ENCODE measurements around the gene MBOAT1. TPM values are rescaled to one million over a fixed set of nuclear protein-coding genes. Genes with fewer than 3 reads are reported as not detected.

MBOAT1 gene
- total RNA-seq, 1 donor from 2014 or later, result 8.5 TPM

- no peak for ATAC-seq
- intact Hi-C loops (cut with DNase I), result no loop called here
- no peak overlapping the region for H3K4me3 ChIP-seq
- H3K9me3 ChIP-seq, result no peaks in the 10 kb centered on the region
- no peaks in the 10 kb centered on the region for H3K36me3 ChIP-seq
- no peak overlapping the region for H3K27ac ChIP-seq
- no peak for DNase-seq
- H3K4me1 ChIP-seq, result peaks cover 15% of the 10 kb centered on the region
- no peak for TF ChIP-seq CTCF (IDR thresholded peaks at IDR 0.05)
- H3K27me3 ChIP-seq, result no peaks in the 10 kb centered on the region
Observed at GRCh38 chr6:20167601-20168000, 44.7 kb downstream of the MBOAT1 start.

DNA sequence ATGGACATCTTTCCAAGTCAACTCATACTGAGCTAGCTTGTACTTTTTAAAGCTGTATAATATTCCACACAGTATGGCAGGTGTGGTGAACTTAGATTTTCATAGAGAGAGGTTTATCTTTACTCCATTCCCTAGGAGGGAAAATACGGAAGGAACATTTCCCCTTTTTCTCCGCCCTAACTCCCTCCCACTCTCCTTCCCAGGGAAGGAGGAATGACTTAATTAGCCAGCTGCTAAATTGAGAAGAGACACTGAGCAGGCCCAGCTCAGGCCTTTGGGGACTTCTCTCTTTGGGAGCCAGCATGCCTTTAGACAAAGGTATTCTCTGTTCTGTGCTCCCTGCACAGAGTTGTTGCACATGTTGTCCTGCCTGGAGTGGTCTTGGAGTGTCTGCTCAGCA, 46.1 kb downstream of the MBOAT1 start:
- intact Hi-C loops (cut with DNase I), result no loop called here
- Histone ChIP-seq H3K9me3 (no peaks in the 10 kb centered on the region), H3K36me3 (no peaks in the 10 kb centered on the region), H3K4me3 (no peak overlapping the region), H3K4me1 (peaks cover 15% of the 10 kb centered on the region), H3K27me3 (no peaks in the 10 kb centered on the region), H3K27ac (no peak overlapping the region)
- peak; percentile 76 for ATAC-seq
- DNase-seq, result no peak
- no peak for TF ChIP-seq CTCF (IDR thresholded peaks at IDR 0.05)

GRCh38 chr6:20162515-20162914, 49.8 kb downstream of the MBOAT1 start:
- no peaks in the 10 kb centered on the region for H3K27me3 ChIP-seq
- no peak overlapping the region for H3K27ac ChIP-seq
- H3K4me1 ChIP-seq, result no peaks in the 10 kb centered on the region
- no peak overlapping the region for H3K4me3 ChIP-seq
- DNase-seq (no peak), ATAC-seq (no peak)
- intact Hi-C loops (cut with DNase I), result no loop called here
- no peaks in the 10 kb centered on the region for H3K9me3 ChIP-seq
- no peaks in the 10 kb centered on the region for H3K36me3 ChIP-seq
- no peak for TF ChIP-seq CTCF (IDR thresholded peaks at IDR 0.05)

DNA sequence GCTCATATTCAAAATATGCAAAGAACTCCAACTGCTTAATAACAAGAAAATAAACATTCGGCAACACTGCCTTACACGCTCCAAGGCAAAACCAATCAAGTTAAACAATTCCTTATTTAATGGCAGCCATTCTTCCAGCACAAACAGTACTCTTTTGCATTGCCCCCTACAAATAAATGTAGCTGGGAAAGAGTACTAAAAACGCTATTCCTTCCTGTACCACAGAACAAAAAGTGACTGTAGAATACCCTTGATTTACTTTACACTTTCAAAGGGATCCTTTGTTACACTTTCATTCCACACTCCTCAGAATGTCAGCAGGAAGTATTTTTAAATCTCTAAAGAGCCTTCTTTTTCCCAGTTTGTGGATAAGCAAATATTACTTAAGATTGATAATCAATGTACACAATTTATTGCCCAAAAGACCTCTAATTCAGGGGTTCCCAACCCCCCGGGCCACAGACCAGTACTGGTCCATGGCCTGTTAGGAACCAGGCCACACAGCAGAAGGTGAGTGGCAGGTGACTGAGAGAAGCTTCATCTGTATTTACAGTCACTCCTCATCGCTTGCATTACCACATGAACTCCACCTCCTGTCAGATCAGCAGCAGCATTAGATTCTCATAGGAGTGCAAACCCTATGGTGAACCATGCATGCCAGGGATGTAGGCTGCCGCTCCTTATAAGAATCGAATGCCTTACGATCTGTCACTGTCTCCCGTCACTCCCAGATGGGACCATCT, 51.6 kb downstream of the MBOAT1 start:
- Histone ChIP-seq H3K27me3 (no peaks in the 10 kb centered on the region), H3K4me3 (no peak overlapping the region), H3K27ac (no peak overlapping the region), H3K4me1 (no peaks in the 10 kb centered on the region), H3K9me3 (no peaks in the 10 kb centered on the region), H3K36me3 (no peaks in the 10 kb centered on the region)
- intact Hi-C loops (cut with DNase I), result no loop called here
- no peak for ATAC-seq
- no peak for DNase-seq
- no peak for TF ChIP-seq CTCF (IDR thresholded peaks at IDR 0.05)

DNA sequence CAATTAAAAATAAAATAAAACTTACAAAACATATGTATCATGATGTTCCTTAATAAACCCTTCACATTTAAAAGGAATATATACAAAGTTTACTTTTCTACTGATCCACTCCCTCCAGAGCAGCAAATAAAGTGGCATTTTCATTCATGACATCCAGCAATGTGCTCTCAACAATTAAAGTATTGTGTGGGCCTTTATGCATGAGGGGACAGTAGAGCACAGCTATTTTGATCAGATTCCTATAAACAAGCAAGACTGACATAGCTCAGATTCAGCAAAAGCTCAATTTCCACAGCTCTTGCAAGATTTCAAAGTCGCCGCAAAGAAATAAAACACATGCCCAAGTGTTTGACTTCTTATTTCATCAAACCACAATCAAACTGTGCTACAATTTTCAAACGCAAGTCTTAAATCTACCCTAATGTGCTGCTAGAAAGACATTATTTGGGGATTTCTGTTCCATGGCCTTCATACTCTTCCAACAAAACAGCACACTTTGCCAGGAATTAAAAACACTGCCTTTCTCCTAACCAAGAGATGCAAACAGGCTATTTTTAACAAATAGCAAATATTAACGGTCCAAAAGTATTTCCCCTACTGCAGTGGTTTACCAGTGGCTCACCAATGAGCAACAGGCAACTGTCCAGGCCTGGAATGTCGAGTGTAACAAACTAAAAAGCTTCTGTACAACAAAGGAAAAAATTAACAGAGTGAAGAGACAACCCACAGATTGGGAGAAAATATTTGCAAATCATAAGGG, 52.3 kb downstream of the MBOAT1 start:
- intact Hi-C loops (cut with DNase I), result no loop called here
- H3K27ac ChIP-seq, result no peak overlapping the region
- H3K36me3 ChIP-seq, result no peaks in the 10 kb centered on the region
- no peak for TF ChIP-seq CTCF (IDR thresholded peaks at IDR 0.05)
- H3K4me1 ChIP-seq, result no peaks in the 10 kb centered on the region
- H3K4me3 ChIP-seq, result no peak overlapping the region
- no peaks in the 10 kb centered on the region for H3K27me3 ChIP-seq
- ATAC-seq (no peak), DNase-seq (no peak)
- no peaks in the 10 kb centered on the region for H3K9me3 ChIP-seq
